ENCODE measurements around the gene CDH4.

DNA sequence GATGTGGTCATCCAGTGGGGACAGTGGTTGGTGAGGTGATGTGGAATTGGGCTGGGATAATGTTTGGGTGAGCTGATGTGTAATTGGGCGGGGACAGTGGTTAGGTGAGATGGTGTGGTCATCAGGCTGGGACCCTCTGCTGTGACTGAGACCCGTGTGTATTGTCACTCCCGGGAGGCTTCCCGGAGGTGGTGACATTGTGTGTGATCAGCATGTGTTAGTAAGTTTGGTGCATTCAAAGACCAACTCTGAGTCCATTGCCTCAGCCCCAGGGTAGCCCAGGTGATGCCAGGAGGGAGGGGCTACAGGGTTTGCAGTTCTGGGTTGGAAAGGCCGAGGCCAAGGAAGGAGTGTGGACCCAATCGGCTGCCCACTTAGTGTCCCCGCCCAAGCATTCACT, 438.1 kb downstream of the CDH4 start:
- TF ChIP-seq ZBTB7B (CRISPR knock-in tag; IDR thresholded peaks at IDR 0.05) = no peak
- no peak for TF ChIP-seq MAFK (conservative IDR thresholded peaks at IDR 0.05 in 1 of 2, IDR thresholded peaks at IDR 0.05 in 1 of 2; ENCODE audit: low read length in 2 of 2)
- no peak for TF ChIP-seq RBFOX2 (IDR thresholded peaks at IDR 0.05; ENCODE audit: low read depth, low read length)
- no peak for TF ChIP-seq XRCC5 (optimal IDR thresholded peaks at IDR 0.05; ENCODE audit: low read length)
- no peak for TF ChIP-seq TMF1 (CRISPR knock-in tag; IDR thresholded peaks at IDR 0.05; ENCODE audit: low read depth)
- no peak for TF ChIP-seq ZNF292 (CRISPR knock-in tag; IDR thresholded peaks at IDR 0.05; ENCODE audit: borderline replicate concordance, low read depth)

All from HepG2 (cell line).